ENCODE data around the gene BMI1. TPM values are rescaled to one million over a fixed set of nuclear protein-coding genes. Genes with fewer than 3 reads are reported as not detected.

The BMI1 gene
- total RNA-seq, 1 experiment from 2014 or later, result 31.4 TPM

DNA sequence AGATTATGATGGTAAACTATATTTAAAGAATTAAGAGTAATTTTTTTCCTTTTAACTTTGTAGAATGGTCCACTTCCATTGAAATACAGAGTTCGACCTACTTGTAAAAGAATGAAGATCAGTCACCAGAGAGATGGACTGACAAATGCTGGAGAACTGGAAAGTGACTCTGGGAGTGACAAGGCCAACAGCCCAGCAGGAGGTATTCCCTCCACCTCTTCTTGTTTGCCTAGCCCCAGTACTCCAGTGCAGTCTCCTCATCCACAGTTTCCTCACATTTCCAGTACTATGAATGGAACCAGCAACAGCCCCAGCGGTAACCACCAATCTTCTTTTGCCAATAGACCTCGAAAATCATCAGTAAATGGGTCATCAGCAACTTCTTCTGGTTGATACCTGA, 8.3 kb downstream of the BMI1 start:
- no peak for DNase-seq
- no peaks in the 10 kb centered on the region for H3K9me3 ChIP-seq
- H3K36me3 ChIP-seq, result peaks cover 30% of the 10 kb centered on the region
- H3K4me3 ChIP-seq, result no peak overlapping the region
- H3K27me3 ChIP-seq, result peaks cover 3% of the 10 kb centered on the region; the same call in 1 of the 2 replicates

DNA sequence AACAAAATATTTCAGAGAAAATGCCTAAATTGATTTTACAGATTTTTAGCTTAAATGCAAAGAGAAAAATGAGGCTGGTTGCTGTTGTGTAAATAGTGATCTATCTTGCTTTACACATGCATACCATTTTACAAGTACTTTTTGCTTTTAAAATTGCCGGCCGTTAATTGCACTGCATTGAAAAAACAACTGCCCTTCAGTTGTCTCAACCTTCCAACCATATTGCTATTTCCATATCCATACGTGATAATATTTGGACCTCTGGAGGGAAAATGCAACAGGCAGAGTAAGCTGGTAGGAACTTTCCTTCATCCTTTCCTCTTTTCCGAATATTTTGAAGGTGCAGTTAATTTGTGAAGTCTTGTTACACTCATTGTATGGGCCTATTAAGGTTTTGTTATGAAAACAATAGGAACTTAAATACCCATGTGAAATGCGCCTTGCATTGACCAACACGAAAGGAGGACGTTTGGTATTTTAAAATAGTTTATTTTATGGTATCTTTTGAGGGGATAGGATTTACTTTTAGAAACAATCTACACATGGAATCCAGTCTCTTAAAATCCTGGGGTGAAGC, 11.3 kb downstream of the BMI1 start:
- H3K4me3 ChIP-seq, result no peak overlapping the region
- H3K9me3 ChIP-seq, result no peaks in the 10 kb centered on the region
- H3K27me3 ChIP-seq, result peaks cover 15% of the 10 kb centered on the region
- peaks cover 20% of the 10 kb centered on the region for H3K36me3 ChIP-seq
- no peak for DNase-seq

- Histone ChIP-seq H3K36me3 (peaks cover 15% of the 10 kb centered on the region), H3K27me3 (peaks cover 27% of the 10 kb centered on the region), H3K4me3 (no peak overlapping the region), H3K9me3 (no peaks in the 10 kb centered on the region)
- DNase-seq, result no peak
Measured at GRCh38 chr10:22333167-22333974, 12.5 kb downstream of the BMI1 start.

DNA sequence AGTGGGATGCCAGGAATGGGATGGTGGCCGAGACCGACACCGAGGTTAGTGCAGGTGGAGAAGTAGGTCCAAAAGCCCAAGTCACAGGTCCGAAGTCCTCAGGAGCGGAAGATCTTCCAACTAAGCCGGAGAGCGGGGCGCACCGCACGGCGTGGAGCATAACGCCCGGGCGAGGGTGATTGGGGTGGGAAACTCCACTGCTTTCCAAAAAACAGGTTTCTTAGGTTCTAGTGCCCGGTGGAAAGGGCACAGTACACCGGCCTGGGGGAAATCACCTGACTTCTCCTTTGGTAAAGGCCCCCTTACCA, 13.0 kb downstream of the BMI1 start:
- Histone ChIP-seq H3K27me3 (peaks cover 33% of the 10 kb centered on the region), H3K36me3 (peaks cover 12% of the 10 kb centered on the region), H3K9me3 (no peaks in the 10 kb centered on the region), H3K4me3 (no peak overlapping the region)
- no peak for DNase-seq

DNA sequence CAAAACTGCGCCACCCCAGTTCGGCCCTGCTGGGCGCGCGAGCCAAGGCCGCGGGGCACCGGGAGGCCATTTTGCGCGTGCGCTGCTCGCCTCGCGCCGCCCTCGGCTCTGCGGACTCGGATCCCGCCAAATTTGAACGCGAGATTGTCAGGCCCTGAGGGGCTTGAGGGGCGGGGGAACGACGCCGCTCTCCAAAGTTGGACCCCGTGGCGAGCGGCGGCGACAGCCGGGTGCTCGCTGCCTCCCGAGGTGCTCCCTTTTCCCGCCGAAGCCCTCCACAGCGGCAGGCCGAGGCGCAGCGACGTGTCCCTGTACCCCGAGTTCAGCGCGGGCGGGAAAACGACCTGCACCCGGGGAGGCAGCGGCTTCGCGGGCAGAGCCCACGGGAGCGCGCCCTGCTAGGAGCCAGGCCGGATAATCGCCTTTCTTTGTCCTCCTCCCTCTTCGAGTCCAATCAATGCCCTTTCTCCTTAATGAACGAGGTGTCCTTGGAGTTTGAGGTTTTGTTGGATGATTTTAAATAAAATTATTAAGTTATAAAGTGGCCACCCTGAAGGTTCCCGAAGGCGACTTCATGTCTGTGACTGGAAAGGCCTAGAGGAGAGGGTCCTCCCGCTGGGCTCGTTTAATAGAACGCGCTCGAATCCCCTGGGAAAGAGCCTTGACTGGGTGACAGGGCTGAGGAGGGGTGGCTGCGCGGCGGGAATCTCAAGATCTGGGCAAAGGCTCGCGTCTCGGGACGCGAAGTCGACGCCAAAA, 13.7 kb downstream of the BMI1 start:
- Histone ChIP-seq H3K36me3 (peaks cover 5% of the 10 kb centered on the region), H3K27me3 (peaks cover 39% of the 10 kb centered on the region), H3K9me3 (no peaks in the 10 kb centered on the region), H3K4me3 (no peak overlapping the region)
- no peak for DNase-seq

DNA sequence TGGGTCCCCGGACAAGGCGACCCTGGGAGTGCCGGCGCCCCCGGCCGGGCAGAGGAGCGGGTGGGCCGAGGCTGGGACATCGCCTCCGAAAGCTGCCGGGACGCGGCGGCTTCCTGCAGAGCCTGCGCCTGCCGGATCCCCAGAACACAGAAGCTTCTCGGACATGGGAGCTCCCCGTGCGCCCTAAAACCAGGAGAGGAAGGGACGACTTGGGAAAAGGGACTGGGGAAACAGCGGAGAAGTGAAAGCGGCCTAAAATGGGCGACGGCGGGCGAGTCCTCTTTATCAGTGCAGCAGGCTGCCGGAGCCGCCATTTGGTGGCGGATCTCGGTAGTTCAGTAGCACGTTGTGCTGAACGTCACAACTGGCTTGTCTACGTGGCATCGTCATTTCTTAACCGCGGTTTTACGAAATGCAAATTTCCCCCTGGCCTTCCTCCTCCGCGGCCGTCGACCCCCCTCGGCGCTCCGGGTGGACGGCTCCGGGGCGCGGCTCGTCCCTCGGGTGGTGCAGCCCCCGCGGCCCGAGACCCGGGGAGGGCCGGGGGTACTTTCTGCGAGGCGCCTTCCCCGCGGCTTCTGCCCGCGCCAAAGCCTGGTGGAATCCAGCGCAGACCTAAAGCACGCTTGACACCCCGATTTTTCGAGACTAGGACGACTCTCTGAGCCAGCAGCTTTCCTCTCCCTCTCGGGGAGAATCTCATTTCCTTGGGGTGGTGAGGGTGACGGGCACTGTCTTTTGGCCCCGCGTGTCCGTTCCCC, 14.5 kb downstream of the BMI1 start:
- no peak for DNase-seq
- no peaks in the 10 kb centered on the region for H3K9me3 ChIP-seq
- H3K36me3 ChIP-seq, result no peaks in the 10 kb centered on the region
- H3K4me3 ChIP-seq, result no peak overlapping the region
- peaks cover 42% of the 10 kb centered on the region for H3K27me3 ChIP-seq

- Histone ChIP-seq H3K27me3 (peaks cover 66% of the 10 kb centered on the region), H3K9me3 (no peaks in the 10 kb centered on the region), H3K4me3 (no peak overlapping the region), H3K36me3 (no peaks in the 10 kb centered on the region)
- DNase-seq, result no peak
Measured at GRCh38 chr10:22338185-22338900, 17.4 kb downstream of the BMI1 start.

GRCh38 chr10:22338931-22339330, 18.0 kb downstream of the BMI1 start:
- no peak for DNase-seq
- H3K9me3 ChIP-seq, result no peaks in the 10 kb centered on the region
- no peak overlapping the region for H3K4me3 ChIP-seq
- H3K27me3 ChIP-seq, result peaks cover 72% of the 10 kb centered on the region
- H3K36me3 ChIP-seq, result no peaks in the 10 kb centered on the region

DNA sequence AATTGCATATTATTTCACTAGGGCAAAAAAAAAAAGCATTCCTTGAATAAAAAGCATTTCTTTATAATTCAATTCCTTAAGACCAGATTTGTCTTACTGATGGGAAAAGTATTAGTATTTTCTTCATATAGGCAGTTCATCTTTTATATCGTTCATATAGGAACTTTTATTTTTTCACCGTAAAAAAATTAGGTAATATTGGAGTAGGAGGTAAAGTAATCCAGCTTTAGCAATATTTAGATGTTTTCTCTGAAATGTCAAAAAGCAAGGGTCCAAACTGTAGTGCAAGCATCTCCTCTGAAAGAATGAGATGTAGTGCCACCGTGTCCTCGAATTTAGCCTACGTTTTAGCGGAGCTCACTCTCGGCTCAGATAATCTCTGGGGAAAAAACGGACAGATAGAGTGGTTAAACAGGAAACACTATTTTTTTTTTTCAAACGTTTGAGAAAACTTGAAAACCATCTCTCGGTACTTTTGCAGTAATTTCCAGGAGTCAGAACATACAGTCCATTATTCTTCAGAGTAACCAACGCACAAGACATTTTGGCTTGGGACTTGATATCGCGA, 18.9 kb downstream of the BMI1 start:
- no peaks in the 10 kb centered on the region for H3K36me3 ChIP-seq
- H3K27me3 ChIP-seq, result peaks cover 81% of the 10 kb centered on the region
- H3K9me3 ChIP-seq, result no peaks in the 10 kb centered on the region
- H3K4me3 ChIP-seq, result peak overlapping the region; percentile 75
- DNase-seq, result no peak

- Histone ChIP-seq H3K9me3 (no peaks in the 10 kb centered on the region), H3K36me3 (no peaks in the 10 kb centered on the region), H3K4me3 (peak overlapping the region; percentile 75), H3K27me3 (peaks cover 88% of the 10 kb centered on the region)
- peak; percentile 68 for DNase-seq
Measured at GRCh38 chr10:22340329-22341189, 19.7 kb downstream of the BMI1 start.

DNA sequence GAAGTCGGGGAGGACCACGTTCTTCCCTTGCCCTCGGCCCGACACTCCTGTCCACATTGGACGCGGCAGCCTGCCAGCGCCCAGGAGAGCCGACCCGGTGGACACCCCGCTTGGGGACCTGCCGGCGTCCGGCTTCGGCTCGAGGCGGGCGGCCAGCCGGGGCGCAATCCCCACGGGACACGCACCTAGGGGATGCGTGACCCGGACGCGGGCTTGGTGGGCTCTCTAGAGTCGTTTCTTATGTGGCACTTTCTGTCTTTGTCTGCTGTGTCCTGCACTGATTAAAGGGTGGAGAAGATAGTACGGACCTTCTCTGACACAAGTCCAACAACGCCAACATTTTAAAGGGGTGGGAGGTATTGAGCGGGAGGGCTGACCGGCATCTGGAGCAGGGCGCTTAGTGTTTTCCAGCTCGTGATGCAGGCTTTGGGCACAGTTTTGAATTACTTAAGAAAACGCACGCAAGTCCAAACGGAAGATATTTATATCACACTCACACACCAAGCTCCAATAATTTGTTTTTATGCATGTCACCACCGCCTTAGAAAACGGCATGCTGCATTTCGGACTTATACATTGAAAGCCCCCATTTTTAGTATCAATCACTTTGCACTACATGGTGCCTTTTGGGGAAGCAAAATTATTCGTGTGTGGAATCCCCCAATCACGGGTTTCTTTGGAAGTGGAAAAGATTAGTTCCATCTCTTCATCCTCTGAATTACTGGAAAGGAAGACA, 20.5 kb downstream of the BMI1 start:
- peaks cover 89% of the 10 kb centered on the region for H3K27me3 ChIP-seq
- no peaks in the 10 kb centered on the region for H3K9me3 ChIP-seq
- no peaks in the 10 kb centered on the region for H3K36me3 ChIP-seq
- peak; percentile 12 for DNase-seq
- peak overlapping the region; percentile 75 for H3K4me3 ChIP-seq

GRCh38 chr10:22341926-22342196, 21.0 kb downstream of the BMI1 start:
- no peaks in the 10 kb centered on the region for H3K9me3 ChIP-seq
- H3K4me3 ChIP-seq, result no peak overlapping the region
- H3K27me3 ChIP-seq, result peaks cover 89% of the 10 kb centered on the region
- no peaks in the 10 kb centered on the region for H3K36me3 ChIP-seq
- no peak for DNase-seq

- peaks cover 89% of the 10 kb centered on the region for H3K27me3 ChIP-seq
- H3K9me3 ChIP-seq, result no peaks in the 10 kb centered on the region
- H3K36me3 ChIP-seq, result no peaks in the 10 kb centered on the region
- no peak overlapping the region for H3K4me3 ChIP-seq
- no peak for DNase-seq
Measured at GRCh38 chr10:22342421-22342820, 21.5 kb downstream of the BMI1 start.

- peaks cover 80% of the 10 kb centered on the region for H3K27me3 ChIP-seq
- H3K9me3 ChIP-seq, result no peaks in the 10 kb centered on the region
- DNase-seq, result no peak
- H3K36me3 ChIP-seq, result no peaks in the 10 kb centered on the region
- H3K4me3 ChIP-seq, result no peak overlapping the region
Measured at GRCh38 chr10:22343731-22344130, 22.8 kb downstream of the BMI1 start.

DNA sequence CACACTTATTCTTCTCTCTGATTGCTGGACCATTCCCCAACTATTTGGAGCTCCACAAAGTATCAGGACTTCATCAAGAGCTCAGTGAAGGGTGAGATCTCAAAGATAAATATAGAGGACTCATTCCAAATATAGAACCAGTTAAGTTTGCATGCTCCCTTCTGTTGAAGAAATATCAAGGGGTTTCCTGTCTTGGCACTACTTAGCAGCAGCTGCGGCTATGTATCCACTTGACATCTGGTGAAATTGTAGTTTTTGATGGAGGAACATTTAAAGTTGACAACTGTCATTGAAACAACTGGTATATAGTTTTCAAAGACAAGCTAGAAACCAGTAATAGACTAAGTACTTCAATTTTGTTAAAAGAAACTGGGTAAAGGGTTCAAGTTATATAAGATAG, 23.4 kb downstream of the BMI1 start:
- Histone ChIP-seq H3K36me3 (no peaks in the 10 kb centered on the region), H3K27me3 (peaks cover 74% of the 10 kb centered on the region), H3K4me3 (no peak overlapping the region), H3K9me3 (no peaks in the 10 kb centered on the region)
- no peak for DNase-seq
